Peyer's patch (tissue), 4 donors: ENCODE results near the gene NPHS2. TPM values are rescaled to one million over a fixed set of nuclear protein-coding genes. Genes with fewer than 3 reads are reported as not detected.

Experiments used
- DNase-seq, 3 donors: peaks; one replicate each; pipeline ENCODE4 v3.0.0-alpha.2; 2017 to 2019
- H3K27ac ChIP-seq, 4 donors: fragments of 200-600 bp; sonication (generic); one replicate each; pipeline ENCODE4 v1.5.1; 2016 to 2019
- H3K27me3 ChIP-seq, 2 donors: fragments of 200-600 bp; sonication (generic); one replicate each; pipeline ENCODE4 v1.5.1; 2019
- H3K36me3 ChIP-seq, 3 donors: fragments of 200-600 bp; sonication (generic); one replicate each; pipeline ENCODE4 v1.5.1; 2016 to 2019
- H3K4me1 ChIP-seq, 4 donors: fragments of 200-600 bp; sonication (generic); one replicate each; pipeline ENCODE4 v1.5.1; 2016 to 2019
- H3K4me3 ChIP-seq, 4 donors: fragments of 200-600 bp; sonication (generic); 1 replicate in 3 of 4; 2 replicates in 1 of 4; pipeline ENCODE4 v1.5.1; 2016 to 2019; ENCODE audit warnings: mild to moderate bottlenecking in 1 of 4
- H3K9me3 ChIP-seq, 4 donors: fragments of 200-600 bp; sonication (generic); one replicate each; pipeline ENCODE4 v1.5.1; 2016 to 2019; ENCODE audit warnings: mild to moderate bottlenecking in 1 of 4
- CTCF ChIP-seq, 6 experiments: fragments of 450-650 bp in 4 of 6; fragments of 200-600 bp in 2 of 6; sonication (generic) in 1 of 6; IDR thresholded peaks; one replicate each; pipeline ENCODE4 v1.5.1; 2017 to 2019; ENCODE audit warnings: antibody characterized with exemption in 6 of 6, mild to moderate bottlenecking in 3 of 6, moderate library complexity in 1 of 6
- POLR2A ChIP-seq, 2 donors: fragments of 450-650 bp; IDR thresholded peaks; one replicate each; pipeline ENCODE4 v1.5.1; 2017; ENCODE audit warnings: antibody characterized with exemption in 2 of 2, mild to moderate bottlenecking in 2 of 2, moderate library complexity in 2 of 2
- total RNA-seq, 4 donors: library from RNA; depleted of rRNA; stranded (reverse); fragments of >200 nt; gene quantifications; one replicate each; pipeline ENCODE4 v1.1.0, GENCODE V29; 2016

Gene NPHS2
- total RNA-seq: not detected

DNA sequence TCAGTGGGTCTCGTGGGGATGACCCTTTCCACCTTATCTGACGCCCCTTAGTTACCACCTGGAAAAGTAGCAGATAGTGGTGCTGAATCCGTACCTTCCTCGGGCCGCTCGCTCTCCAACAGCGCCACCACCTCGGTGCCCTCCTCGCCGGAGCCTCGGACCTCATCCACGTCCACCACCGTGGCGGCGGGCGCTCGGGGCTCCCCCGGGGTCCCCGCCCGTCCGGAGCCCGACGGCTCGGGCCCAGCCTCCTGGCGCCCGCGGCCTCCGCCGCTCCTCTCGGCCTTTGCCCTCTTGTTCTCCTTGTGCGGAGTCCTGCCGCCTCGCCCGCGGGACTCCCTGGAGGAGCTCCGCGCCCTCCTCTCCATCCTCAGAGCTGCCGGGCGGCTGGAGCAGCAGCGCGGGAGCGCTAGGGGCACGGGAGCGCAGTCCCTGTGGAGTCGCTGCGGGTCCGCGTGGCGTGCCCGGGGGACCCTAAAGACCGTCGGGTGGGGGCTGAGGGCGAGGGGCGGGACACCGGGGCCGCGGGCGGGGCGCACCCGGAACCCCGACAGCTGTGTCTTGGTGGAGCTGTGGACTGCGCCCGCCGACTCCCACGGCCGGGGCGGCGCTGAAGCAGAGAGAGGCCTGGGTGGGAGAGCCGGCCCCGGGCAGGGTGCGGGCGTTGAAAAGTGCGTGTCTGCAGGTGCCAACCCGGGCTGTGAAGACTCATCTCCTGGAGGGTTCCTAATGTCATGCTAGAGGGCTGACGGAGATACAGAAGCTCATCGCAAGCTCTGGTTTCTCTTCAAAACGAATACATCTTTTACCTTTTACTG, at the start of gene NPHS2:
Gene NPHS2, minus strand, starts transcription at position 452 of the 818 bp plus-strand sequence. Its CDS starts 84 bp downstream, at position 368.
- no peaks in the 10 kb centered on the region for H3K36me3 ChIP-seq
- H3K4me1 ChIP-seq: peaks cover 0 to 9% (median 0%) of the 10 kb centered on the region in 4 donors
- no peaks in the 10 kb centered on the region for H3K9me3 ChIP-seq
- H3K27ac ChIP-seq: no peak within 1 kb of the TSS
- TF ChIP-seq CTCF (IDR thresholded peaks at IDR 0.05) (no peak), POLR2A (IDR thresholded peaks at IDR 0.05) (no peak)
- peak within 1 kb of the TSS in 2 of 4 donors; percentile 25 to 36 for H3K4me3 ChIP-seq
- DNase-seq: no peak
- H3K27me3 ChIP-seq: peaks cover 0 to 9% of the 10 kb centered on the region in 2 donors

DNA sequence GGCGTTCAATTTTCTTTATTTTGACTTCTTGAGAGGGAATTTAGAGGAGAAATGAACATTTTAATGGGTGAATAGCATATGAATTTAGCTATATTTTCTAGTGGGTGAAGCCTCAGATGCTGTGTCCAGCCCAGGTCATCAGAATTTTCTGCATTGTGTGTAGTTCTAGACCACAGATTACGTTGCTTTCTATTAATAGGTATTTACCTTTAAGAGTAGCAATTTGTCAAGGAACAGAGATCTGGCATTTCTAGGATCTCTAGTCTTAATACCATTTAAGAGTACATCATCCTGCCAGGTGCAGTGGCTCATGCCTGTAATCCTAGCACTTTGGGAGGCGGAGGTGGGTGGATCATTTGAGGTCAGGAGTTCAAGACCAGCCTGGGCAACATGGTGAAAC, 36.6 kb upstream of the NPHS2 start:
- Histone ChIP-seq H3K4me1 (no peaks in the 10 kb centered on the region), H3K27ac (no peak overlapping the region), H3K27me3 (no peaks in the 10 kb centered on the region), H3K9me3 (no peaks in the 10 kb centered on the region), H3K36me3 (no peaks in the 10 kb centered on the region), H3K4me3 (no peak overlapping the region)
- TF ChIP-seq CTCF (IDR thresholded peaks at IDR 0.05) (no peak), POLR2A (IDR thresholded peaks at IDR 0.05) (no peak)
- DNase-seq: no peak

DNA sequence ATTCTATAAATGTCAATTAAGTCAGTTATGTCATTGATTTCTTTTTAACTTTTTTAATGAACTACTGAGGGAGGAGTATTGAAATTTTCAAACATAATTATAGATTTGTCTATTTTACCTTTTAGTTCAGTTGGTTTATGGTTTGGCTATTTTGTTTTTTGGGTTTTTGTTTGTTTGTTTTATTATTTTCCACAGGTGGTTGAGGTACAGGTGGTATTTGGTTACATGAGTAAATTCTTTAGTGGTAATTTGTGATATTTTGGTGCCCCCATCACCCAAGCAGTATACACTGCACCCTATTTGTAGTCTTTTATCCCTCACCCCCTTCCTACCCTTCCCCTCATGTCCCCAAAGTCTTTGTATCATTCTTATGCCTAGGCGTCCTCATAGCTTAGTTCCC, 25.3 kb upstream of the NPHS2 start:
- no peak overlapping the region for H3K4me3 ChIP-seq
- no peak overlapping the region for H3K27ac ChIP-seq
- no peaks in the 10 kb centered on the region for H3K27me3 ChIP-seq
- no peaks in the 10 kb centered on the region for H3K9me3 ChIP-seq
- no peak for TF ChIP-seq CTCF (IDR thresholded peaks at IDR 0.05)
- no peak for TF ChIP-seq POLR2A (IDR thresholded peaks at IDR 0.05)
- no peak for DNase-seq
- H3K4me1 ChIP-seq: no peaks in the 10 kb centered on the region
- no peaks in the 10 kb centered on the region for H3K36me3 ChIP-seq

- Histone ChIP-seq H3K36me3 (no peaks in the 10 kb centered on the region), H3K4me1 (no peaks in the 10 kb centered on the region), H3K4me3 (no peak overlapping the region), H3K9me3 (no peaks in the 10 kb centered on the region), H3K27ac (no peak overlapping the region), H3K27me3 (no peaks in the 10 kb centered on the region)
- TF ChIP-seq POLR2A (IDR thresholded peaks at IDR 0.05): no peak
- TF ChIP-seq CTCF (IDR thresholded peaks at IDR 0.05): peak in 5 of 6 experiments; percentile 10 to 62 (median 47)
- peak in 1 of 3 donors; percentile 48 for DNase-seq
Observed at GRCh38 chr1:179599623-179600249, 24.0 kb upstream of the NPHS2 start.

- Histone ChIP-seq H3K4me3 (no peak overlapping the region), H3K9me3 (no peaks in the 10 kb centered on the region), H3K27me3 (no peaks in the 10 kb centered on the region), H3K36me3 (no peaks in the 10 kb centered on the region), H3K4me1 (no peaks in the 10 kb centered on the region), H3K27ac (no peak overlapping the region)
- DNase-seq: no peak
- no peak for TF ChIP-seq CTCF (IDR thresholded peaks at IDR 0.05)
Observed at GRCh38 chr1:179598631-179599030, 22.9 kb upstream of the NPHS2 start.
